Measurements from ENCODE around the gene IRF9.

Gene IRF9

DNA sequence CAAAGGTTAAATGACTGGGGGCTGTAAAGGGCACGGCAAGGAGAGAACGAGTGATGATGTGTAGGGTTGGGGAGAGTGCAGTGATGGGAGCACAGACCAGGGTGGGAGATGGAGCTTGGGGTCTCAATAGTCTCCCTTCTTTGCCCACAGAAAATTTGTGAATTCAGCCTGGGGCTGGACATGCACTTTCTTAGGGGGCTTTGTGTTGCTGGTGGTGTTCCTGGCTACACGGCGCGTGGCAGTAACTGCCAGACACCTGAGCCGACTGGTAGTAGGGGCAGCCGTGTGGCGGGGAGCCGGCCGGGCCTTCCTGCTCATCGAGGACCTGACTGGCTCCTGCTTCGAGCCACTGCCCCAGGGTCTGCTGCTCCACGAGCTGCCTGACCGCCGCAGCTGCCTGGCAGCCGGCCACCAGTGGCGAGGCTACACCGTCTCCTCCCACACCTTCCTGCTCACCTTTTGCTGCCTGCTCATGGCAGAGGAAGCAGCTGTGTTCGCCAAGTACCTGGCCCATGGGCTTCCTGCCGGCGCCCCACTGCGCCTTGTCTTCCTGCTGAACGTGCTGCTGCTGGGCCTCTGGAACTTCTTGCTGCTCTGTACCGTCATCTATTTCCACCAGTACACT lies 28.9 kb upstream of the IRF9 start:
- no peak for DNase-seq

DNA sequence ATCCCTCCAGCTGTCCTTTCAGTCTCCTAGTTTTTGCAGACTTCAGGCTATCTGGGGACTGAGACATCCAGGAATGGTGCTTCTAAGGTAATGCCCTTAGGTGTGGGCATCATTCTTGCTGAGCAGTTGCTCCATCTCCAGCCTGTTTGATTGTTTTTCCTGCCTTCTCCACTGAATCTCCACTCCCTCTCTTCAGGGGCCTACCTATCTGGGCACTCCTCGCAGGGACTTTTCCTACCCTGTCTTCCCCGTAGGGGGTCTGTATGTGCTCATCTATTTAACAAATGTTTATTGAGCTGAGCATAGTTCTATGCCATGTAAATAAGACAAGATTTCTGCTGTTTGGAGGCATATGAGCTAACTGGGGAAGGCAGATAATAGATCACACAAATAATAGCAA lies 28.1 kb upstream of the IRF9 start:
- DNase-seq: no peak

DNA sequence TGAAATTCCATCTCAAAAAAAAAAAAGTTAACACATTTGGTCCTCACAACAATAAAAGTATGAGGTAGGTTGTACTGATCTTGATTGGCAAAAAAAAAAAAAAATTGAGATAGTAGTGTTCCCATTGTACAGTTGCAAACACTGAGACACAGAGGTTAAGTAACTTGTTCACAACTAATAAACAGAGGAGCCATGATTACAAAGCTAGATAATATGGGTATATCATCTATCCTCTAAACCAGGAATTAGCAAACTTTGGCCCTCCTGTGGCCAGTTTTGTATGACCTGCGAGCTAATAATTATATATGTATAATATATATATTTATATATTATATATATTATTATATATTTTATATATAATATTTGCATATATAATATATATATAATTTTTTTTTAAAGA lies 27.3 kb upstream of the IRF9 start:
- no peak for DNase-seq

DNA sequence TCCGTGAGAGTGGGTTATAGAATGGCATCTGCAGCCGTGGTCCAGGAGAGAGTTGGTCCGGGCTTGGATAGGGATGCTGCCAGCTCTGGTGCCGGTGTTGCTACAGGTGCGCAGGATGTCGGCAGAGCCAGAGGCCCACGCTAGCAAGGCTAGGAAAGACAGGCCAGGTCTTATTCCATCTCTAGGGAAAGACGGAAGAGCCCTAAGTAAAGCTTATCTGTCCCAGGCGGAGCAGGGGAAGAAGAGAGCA lies 25.6 kb upstream of the IRF9 start:
- DNase-seq: no peak

DNA sequence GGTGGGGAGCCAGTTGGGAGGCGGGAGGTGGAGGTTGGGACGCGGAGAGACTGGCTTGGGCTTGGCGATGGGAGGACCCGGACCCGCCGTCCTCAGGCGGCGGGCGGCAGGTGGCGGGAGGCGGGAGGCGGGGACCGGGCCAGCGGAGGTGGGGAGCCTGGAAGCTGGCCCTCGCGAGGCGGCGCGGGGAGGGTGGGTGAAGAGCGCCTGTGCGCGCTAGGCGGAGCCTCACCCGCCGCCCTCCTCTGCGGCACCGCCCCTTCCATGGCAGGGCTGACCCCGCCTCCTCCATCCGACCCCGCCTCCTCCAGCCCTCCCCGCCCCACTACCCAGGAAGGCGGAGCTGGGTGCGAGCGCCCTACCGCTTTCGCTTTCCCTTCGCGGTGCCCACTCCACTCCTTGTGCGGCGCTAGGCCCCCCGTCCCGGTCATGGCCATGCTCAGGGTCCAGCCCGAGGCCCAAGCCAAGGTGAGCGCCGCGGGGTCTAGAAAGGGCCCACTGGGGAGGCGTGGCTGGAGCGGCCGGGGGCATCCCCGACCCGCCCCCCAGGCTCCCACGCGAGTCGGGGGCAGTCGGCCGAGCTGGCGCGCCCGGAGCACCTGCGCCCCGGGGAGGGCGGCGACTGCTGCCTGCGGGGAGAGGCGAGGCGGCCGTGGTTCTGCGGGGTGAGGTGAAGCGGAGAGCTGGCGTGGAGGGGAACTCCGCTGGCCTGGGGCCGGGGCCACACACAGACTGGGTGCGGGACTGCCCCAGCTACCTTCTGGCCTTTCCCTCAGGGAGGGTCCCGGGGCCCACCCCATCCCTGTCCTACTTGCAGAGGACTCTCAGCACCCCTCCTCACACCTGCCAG lies 25.0 kb upstream of the IRF9 start, which contains the start of gene PSME1:
PSME1 (plus strand) TSS at position 361 of the 850 bp plus-strand sequence; CDS start at position 430, 69 bp downstream.
- peak; percentile 96 for DNase-seq

DNA sequence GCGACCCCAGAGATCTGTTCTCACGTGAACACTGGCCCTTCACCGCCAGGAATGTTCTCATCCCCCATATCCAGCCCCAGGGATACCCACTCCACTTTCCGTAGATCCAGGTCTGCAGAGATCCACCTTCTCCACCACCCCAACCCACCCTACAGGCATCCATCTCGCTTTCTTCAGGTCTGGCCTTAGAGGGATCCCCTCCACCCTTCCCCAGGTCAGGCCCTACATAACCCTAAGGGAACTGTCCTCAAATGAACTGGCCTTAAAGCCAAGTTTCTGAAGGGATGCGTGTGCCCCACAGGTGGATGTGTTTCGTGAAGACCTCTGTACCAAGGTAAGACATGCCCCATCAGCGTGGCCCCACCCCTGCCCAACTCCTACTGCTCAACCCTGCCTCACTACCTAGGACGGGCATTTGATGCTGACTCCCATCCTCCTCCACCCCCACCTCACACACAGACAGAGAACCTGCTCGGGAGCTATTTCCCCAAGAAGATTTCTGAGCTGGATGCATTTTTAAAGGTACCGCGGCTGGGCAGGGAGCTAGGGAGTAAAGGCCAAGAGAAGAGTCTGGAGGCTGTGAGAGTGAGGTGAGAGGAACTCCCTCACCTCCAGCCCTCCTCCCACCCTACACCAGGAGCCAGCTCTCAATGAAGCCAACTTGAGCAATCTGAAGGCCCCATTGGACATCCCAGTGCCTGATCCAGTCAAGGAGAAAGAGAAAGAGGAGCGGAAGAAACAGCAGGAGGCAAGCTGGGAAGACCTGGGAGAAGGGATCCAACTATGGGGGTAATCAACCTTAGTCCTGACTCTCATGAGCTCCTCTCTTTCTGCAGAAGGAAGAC lies 24.2 kb upstream of the IRF9 start:
- peak; percentile 32 for DNase-seq

DNA sequence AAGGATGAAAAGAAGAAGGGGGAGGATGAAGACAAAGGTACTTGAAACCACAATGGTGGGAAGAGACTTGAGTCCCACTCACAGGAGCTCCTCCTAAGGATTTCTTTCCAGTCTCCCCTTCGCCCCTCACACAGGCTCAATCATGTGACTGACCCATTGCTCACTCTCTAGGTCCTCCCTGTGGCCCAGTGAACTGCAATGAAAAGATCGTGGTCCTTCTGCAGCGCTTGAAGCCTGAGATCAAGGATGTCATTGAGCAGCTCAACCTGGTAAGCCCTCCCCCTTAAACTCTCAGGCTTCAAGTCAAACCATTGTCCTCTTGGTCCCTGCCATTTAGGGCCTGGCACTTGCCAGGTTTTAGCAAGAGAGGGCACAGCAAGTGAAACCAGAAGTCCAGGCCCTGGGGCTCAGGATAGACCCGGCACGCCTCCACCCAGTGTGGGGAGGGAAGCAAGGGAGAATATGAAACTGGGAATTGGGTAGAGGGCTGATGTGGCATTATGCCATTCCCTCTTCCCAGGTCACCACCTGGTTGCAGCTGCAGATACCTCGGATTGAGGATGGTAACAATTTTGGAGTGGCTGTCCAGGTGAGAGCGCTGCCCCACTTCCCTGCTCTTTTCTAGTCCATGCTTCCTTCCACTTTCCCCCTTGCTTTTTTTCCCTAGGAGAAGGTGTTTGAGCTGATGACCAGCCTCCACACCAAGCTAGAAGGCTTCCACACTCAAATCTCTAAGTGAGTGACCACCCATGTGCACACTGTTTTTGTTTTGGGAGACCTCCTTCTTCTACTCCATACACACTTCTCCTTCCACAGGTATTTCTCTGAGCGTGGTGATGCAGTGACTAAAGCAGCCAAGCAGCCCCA lies 23.3 kb upstream of the IRF9 start:
- no peak for DNase-seq

DNA sequence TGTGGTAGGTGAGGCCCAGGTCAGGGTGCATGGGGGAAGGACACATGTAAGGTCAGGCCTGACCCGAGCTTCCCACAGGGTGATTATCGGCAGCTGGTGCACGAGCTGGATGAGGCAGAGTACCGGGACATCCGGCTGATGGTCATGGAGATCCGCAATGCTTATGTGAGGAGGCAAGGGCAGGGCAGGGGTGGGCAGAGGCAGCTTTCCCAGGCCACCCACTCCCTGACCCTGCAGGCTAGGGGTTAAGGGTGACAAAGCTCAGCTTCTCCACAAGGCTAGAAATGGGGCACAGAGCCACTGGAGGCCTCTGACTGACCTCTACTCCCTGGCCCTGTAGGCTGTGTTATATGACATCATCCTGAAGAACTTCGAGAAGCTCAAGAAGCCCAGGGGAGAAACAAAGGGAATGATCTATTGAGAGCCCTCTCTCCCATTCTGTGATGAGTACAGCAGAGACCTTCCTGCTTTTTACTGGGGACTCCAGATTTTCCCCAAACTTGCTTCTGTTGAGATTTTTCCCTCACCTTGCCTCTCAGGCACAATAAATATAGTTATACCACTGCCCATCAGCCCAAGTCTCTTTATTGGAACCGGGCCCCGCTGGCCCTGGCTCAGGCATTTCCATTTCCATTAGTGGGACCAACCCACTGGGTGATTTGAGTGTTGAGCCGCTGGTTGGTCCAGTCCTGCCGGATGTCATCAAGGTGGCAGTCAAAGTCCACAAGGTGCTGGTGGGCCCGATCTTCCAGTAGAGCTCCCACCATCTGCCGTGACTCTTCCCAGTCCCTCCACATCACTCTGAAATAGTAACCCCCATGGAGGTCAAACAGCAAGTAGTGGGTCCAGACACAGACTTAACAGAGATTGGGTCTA lies 22.4 kb upstream of the IRF9 start:
- no peak for DNase-seq

DNA sequence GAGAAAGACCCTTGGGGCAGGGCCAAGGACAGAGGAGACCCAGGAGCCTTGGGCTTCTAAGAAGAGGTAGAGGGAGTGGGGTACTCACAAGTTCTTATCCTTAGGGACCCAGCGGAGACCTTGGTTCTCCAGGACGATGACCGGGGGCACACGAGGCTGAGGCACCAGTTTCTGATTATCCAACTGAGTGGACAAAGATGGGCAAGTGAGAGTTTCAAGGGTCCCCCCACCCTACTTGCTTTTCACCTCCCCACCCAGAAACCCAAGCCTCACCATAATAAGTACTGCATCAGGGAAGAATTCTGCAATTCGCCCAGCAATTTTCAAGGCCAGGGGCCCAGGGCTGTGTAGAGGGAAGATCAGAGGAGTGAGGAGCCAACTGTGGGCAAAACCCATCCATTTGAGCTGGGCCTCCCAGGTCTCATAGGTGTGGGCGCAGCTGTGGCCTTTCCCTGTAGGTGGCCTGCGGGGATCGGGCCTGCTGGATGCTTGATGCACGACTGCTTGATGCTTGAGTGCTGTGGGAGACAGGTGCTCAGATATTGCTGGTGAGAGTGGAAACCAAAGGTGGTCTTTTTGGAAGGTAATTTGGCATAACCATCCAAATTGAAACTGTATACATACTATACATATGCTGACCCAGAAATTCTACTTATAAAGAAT lies 21.7 kb upstream of the IRF9 start:
- peak; percentile 44 for DNase-seq

DNA sequence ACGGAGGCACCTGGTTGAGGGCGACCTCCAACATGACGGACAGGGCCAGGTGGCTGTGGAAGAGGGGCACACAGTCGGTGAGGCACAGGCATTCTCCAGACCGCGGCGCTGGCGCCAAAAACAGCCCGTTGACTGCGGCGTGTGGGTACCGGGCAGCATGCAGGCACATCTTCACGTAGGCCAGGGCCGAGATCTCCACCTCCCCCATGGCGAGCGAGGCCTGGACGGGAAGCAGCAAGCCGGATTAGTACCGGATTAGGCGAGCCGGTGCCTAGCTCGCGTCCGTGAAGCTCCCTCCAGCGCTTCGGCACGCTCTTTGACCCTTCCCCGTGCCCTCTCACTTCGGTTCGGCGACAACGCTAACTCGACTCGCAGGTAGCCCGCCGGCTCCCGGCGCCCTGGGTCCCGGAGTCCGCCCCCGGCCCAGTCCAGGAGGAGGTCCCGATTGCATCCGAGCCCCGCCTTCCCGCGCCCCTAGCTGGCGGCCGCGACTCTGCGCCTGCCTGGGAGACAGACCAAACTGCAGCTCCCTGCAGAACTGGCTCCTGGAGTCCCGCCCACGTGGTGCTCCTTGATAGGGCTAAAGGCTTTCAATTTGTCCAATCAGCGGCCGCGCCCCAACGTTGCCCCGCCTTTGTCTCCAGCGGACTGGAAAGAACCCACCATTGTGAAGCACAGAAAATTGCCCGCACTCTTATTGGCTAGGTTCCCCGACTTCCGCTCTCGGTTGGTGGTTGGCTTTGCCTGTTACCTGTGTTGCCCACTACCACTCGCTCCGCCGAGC lies 19.8 kb upstream of the IRF9 start, which contains the start of gene EMC9:
EMC9 (minus strand) TSS at position 495 of the 784 bp plus-strand sequence; CDS start at position 208, 287 bp downstream.
- peak; percentile 100 for DNase-seq

DNA sequence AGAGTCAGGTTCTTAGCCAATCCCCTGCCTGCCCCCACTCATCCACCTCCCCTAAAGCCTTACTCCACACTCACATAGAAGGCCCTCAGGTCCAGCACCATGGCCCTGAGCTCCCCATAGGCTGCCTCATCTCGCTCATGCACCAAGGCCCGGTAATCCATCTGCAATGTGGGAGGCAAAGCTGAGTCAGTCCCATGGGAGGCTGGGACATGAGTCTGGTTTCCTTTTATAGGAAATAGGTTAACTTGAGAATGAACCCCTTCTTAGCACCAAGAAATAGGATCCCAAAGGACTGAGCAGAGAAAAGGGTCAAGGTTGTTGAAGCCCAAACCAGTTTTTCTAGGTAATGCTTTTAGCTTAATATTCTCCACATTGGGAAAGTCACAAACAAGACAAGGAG lies 17.6 kb upstream of the IRF9 start:
- no peak for DNase-seq

DNA sequence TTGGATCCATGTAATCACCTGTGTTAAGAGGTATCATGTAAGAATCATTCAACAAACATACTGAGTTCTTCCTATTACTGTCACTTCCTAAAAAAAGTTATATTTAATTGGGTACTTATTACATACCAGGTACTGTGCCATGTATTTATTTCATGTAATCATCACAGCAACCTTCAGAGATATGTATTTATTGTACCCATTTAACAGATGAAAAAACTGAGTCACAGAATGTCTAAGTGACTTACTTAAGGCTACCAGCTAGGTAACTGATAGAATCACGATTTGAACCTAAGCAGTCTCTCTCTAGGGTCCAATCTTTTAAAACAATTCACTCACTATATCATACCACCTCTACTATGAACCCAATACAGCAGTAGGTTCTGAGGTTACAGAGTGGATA lies 16.6 kb upstream of the IRF9 start:
- no peak for DNase-seq

DNA sequence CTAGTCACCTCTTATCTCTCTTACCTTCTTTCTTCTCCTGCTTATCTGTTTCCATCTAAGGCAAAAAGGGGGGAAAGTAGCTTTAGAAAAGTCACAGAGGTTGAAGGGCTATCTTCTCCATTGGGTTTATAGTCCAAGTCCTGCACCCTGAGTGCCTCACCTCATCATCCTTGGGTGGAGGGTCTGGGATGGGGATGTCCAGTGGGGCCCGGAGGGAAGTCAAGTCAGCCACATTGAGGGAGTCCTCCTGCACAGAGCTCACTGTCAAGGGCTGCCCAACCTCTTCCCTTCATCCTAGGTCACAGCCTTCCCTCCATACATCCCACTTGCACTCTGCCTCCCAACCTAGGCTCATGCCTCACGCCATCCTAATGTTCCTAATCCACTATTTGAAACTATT lies 15.8 kb upstream of the IRF9 start:
- no peak for DNase-seq

DNA sequence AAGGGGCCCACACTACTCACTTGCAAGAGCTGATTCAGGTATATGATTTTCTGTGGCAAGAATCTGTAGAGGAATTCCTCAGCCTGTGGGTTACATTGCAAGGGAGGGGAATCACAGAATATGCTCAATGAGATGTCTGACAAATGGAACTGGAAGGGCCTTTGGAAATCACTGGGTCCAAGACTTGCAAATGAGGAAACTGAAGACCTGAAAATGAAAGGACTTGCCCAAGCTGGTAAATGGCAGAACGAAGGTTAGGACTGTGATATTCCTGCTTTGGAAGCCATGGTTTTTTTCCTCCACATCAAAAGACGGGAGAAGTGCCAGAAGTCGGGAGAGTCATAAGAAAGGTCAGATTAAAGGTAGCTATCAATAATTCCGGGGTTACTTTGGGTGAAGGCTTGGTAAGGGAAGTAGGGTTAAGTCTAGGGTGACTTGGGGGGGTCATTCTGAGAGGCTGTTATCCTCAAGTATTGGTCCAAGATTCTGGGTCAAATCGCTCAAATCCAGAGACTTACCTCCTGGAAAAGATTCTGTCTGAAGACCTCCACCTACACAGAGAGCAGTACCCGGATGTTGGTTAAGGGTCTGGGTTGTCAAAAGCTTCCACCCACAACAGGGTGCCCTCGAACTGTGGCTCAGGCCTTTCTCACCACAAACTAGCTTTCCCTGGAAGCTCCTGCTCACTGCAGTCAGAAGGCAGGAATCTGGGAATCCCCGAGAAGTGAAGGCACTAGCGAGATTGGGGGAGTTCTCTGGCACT lies 15.2 kb upstream of the IRF9 start:
- peak; percentile 30 for DNase-seq

DNA sequence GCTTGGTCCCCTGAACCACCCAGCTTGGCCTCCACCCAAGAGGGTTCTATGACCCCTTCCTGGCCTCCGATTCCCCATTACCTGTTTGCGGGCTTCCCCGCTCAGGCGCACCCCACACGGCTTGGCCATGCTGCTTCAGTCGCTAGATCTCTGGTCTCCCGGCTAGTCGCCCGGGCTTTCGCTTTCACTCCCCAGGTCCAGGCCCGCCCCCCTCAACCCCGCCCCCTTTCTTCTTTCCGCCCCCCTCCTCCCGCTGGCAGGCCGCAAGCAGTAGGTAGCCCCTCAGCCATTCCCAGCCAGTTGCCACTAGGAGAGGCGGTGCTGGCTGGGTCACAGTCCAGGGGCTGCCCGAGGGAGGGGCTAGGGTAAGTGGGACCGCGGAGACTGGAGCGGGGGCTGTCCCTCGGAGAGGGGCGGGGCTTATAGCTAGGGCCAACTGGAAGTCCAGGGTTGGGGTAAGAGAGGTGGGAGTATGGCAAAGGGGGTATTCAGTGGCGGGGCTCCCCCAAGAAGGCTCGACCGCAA lies 14.6 kb upstream of the IRF9 start, which contains the start of gene PSME2:
PSME2 (minus strand) TSS at position 158 of the 525 bp plus-strand sequence; CDS start at position 129, 29 bp downstream.
- peak; percentile 98 for DNase-seq

DNA sequence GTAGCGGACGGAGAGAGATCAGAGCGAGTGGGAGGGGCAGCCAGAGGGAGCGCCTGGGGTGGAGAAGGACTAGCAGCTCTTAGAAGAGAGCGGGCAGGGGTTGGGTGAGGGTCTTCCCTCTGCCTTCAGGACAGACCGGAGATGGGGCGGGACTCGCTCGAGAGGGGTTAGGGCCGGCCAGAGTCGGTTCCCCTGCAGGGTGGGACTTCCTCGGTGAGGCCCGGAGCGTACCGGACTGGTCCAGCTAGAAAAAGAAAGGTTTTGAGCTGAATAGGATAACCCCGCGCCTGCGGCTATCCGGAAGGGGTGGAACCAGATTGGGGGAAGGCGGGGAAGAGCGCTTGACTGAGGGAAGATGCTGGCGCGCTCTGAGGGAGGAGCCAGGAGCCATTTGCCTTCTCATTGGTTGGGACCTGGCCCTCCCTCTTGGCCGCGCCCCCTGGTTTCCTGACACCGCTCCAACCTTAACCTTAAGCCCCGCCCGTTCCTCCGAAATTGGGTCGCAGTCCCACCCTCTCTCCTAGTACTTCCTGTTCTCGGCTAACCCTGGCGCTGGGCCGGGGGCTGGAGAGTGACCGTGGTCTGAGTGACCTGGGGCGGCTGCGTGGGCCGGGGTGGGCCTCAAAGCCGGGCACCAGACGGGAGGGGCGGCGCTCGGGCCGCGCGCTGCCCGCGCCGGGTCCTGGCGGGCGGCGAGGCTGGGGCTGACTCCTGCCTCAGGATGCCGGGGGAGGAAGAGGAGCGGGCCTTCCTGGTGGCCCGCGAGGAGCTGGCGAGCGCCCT lies 13.9 kb upstream of the IRF9 start, which contains the start of gene RNF31:
RNF31 (plus strand) TSS at position 521 of the 783 bp plus-strand sequence; CDS start at position 722, 201 bp downstream.
- DNase-seq: peak; percentile 99

DNA sequence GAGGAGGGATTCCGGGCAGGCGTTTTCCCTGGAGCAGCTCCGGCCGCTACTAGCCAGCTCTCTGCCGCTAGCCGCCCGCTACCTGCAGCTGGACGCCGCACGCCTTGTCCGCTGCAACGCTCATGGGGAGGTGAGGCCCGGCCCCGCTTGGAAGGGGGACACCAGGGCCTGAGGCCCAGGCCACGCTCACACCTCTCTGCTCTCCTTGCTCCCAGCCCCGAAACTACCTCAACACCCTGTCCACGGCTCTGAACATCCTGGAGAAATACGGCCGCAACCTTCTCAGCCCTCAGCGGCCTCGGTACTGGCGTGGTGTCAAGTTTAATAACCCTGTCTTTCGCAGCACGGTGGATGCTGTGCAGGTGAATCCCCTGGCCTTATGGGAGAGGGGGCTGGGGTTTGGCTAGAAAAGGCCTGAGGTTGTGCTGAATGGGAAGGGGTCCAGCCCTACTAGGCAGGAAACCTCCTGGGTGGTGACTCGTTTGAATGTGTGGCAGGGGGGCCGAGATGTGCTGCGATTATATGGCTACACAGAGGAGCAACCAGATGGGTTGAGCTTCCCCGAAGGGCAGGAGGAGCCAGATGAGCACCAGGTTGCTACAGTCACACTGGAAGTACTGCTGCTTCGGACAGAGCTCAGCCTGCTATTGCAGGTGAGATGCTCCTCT lies 13.2 kb upstream of the IRF9 start:
- DNase-seq: peak; percentile 23

Data from activated CD4-positive, alpha-beta T cell treated with anti-CD3 and anti-CD28 coated beads, Interleukin-10, Interleukin-2, amounts not matched to agents 100 ng/mL and 50 ng/mL, durations not matched to agents 16 hours and 8 hours (primary cell).